ENCODE data around the gene NOX3. TPM values are rescaled to one million over a fixed set of nuclear protein-coding genes. Genes with fewer than 3 reads are reported as not detected.
A peak's percentile ranks its signal among the peaks of the same experiment; 100 is the strongest.

NOX3 gene
- total and polyA plus RNA-seq, 4 donors: not detected

DNA sequence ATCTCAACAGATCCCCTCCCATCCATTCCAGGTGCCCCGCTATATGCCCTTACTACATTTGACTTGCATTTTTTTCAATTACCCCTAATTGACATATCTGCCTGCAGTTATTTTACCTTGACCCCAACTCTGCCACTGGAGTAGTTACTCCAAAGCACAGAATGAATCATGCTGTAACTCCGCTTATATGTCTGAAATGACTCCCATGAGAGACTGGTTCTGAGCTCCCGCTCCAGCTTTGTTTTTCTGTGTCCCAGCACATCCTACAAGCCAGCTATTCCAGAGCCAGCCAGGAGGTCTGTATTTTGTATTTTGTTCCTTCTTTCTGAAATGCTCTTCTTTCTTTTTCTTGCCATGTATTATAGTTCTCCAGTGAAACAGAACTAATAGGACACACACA is 10.9 kb upstream of the NOX3 start:
- ATAC-seq (ENCODE audit: insufficient read depth, low FRiP score) (no peak), DNase-seq (no peak)
- WGBS, 2 donors: 95 to 96% methylated on average over 3 of the region's 3 CpGs

GRCh38 chr6:155461556-155461955 is 5.9 kb upstream of the NOX3 start:
- no peaks in the 10 kb centered on the region for H3K27me3 ChIP-seq (ENCODE audit: control insufficient read depth in 3 of 3, insufficient read depth in 3 of 3, low read length in 2 of 3)
- H3K4me1 ChIP-seq (ENCODE audit: control insufficient read depth in 5 of 5, insufficient read depth in 5 of 5, low read length in 5 of 5): peaks cover 0 to 8% (median 0%) of the 10 kb centered on the region in 5 donors
- ATAC-seq (ENCODE audit: insufficient read depth, low FRiP score) (no peak), DNase-seq (peak in 2 of 3 donors; percentile 37 to 41)
- no peak overlapping the region for H3K4me3 ChIP-seq
- H3K36me3 ChIP-seq (ENCODE audit: control insufficient read depth in 4 of 4, insufficient read depth in 4 of 4, low read length in 4 of 4): no peaks in the 10 kb centered on the region
- 68 to 72% methylated on average over 6 of the region's 6 CpGs for WGBS, 2 donors
- no peak overlapping the region for H3K9ac ChIP-seq (ENCODE audit: insufficient read depth in 1 of 2, low read length in 2 of 2)
- H3K27ac ChIP-seq (ENCODE audit: low read depth in 1 of 2, low read length in 1 of 2): no peak overlapping the region
- peaks cover 0 to 7% (median 1%) of the 10 kb centered on the region in 4 donors for H3K9me3 ChIP-seq (ENCODE audit: control insufficient read depth in 4 of 4, insufficient read depth in 3 of 4, low read length in 3 of 4)
- TF ChIP-seq, protein P1, sequence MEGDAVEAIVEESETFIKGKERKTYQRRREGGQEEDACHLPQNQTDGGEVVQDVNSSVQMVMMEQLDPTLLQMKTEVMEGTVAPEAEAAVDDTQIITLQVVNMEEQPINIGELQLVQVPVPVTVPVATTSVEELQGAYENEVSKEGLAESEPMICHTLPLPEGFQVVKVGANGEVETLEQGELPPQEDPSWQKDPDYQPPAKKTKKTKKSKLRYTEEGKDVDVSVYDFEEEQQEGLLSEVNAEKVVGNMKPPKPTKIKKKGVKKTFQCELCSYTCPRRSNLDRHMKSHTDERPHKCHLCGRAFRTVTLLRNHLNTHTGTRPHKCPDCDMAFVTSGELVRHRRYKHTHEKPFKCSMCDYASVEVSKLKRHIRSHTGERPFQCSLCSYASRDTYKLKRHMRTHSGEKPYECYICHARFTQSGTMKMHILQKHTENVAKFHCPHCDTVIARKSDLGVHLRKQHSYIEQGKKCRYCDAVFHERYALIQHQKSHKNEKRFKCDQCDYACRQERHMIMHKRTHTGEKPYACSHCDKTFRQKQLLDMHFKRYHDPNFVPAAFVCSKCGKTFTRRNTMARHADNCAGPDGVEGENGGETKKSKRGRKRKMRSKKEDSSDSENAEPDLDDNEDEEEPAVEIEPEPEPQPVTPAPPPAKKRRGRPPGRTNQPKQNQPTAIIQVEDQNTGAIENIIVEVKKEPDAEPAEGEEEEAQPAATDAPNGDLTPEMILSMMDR (IDR thresholded peaks at IDR 0.05; ENCODE audit: control extremely low read depth, extremely low read depth): no peak

More for the DNA sequence above, 10.9 kb upstream of the NOX3 start:
- H3K9me3 ChIP-seq (ENCODE audit: control insufficient read depth in 4 of 4, insufficient read depth in 3 of 4, low read length in 3 of 4): peaks cover 0 to 14% (median 5%) of the 10 kb centered on the region in 4 donors
- no peak overlapping the region for H3K9ac ChIP-seq (ENCODE audit: insufficient read depth in 1 of 2, low read length in 2 of 2)
- no peaks in the 10 kb centered on the region for H3K27me3 ChIP-seq (ENCODE audit: control insufficient read depth in 3 of 3, insufficient read depth in 3 of 3, low read length in 2 of 3)
- H3K4me1 ChIP-seq (ENCODE audit: control insufficient read depth in 5 of 5, insufficient read depth in 5 of 5, low read length in 5 of 5): peaks cover 0 to 7% (median 0%) of the 10 kb centered on the region in 5 donors
- H3K27ac ChIP-seq (ENCODE audit: low read depth in 1 of 2, low read length in 1 of 2): no peak overlapping the region
- H3K36me3 ChIP-seq (ENCODE audit: control insufficient read depth in 4 of 4, insufficient read depth in 4 of 4, low read length in 4 of 4): no peaks in the 10 kb centered on the region
- no peak overlapping the region for H3K4me3 ChIP-seq
- TF ChIP-seq, protein P1 (IDR thresholded peaks at IDR 0.05; ENCODE audit: control extremely low read depth, extremely low read depth): no peak

GRCh38 chr6:155454471-155454870 is 1.2 kb downstream of the NOX3 start:
- TF ChIP-seq, protein P1 (IDR thresholded peaks at IDR 0.05; ENCODE audit: control extremely low read depth, extremely low read depth): no peak

DNA sequence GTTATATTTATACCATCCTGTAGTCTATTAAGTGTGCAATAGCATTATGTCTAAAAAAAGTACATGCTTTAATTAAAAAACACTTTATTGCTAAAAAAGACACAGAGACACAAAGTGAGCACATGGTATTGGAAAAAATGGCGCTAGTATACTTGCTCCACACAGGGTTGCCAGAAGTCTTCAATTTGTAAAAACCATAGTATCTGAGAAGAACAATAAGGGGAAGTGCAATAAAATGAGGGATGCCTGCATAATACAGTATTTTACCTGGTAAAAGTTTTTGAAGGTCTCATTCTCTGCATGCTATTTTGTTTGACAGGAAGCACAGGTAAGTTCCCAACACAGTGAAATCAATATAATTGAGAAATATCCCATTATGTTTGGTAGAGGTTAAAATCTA is 1.6 kb downstream of the NOX3 start:
- Histone ChIP-seq H3K4me1 (ENCODE audit: control insufficient read depth in 5 of 5, insufficient read depth in 5 of 5, low read length in 5 of 5) (peaks cover 0 to 10% (median 4%) of the 10 kb centered on the region in 5 donors), H3K4me3 (no peak overlapping the region), H3K36me3 (ENCODE audit: control insufficient read depth in 4 of 4, insufficient read depth in 4 of 4, low read length in 4 of 4) (no peaks in the 10 kb centered on the region), H3K27ac (ENCODE audit: low read depth in 1 of 2, low read length in 1 of 2) (no peak overlapping the region), H3K27me3 (ENCODE audit: control insufficient read depth in 3 of 3, insufficient read depth in 3 of 3, low read length in 2 of 3) (no peaks in the 10 kb centered on the region), H3K9ac (ENCODE audit: insufficient read depth in 1 of 2, low read length in 2 of 2) (no peak overlapping the region), H3K9me3 (ENCODE audit: control insufficient read depth in 4 of 4, insufficient read depth in 3 of 4, low read length in 3 of 4) (no peaks in the 10 kb centered on the region)
- DNase-seq (no peak), ATAC-seq (ENCODE audit: insufficient read depth, low FRiP score) (no peak)
- WGBS, 2 donors: 80 to 83% methylated on average over 1 of the region's 1 CpG
- TF ChIP-seq, protein P1 (IDR thresholded peaks at IDR 0.05; ENCODE audit: control extremely low read depth, extremely low read depth): no peak

More at GRCh38 chr6:155454471-155454870, 1.2 kb downstream of the NOX3 start:
- H3K27ac ChIP-seq (ENCODE audit: low read depth in 1 of 2, low read length in 1 of 2): no peak overlapping the region
- H3K36me3 ChIP-seq (ENCODE audit: control insufficient read depth in 4 of 4, insufficient read depth in 4 of 4, low read length in 4 of 4): no peaks in the 10 kb centered on the region
- H3K9me3 ChIP-seq (ENCODE audit: control insufficient read depth in 4 of 4, insufficient read depth in 3 of 4, low read length in 3 of 4): no peaks in the 10 kb centered on the region
- H3K9ac ChIP-seq (ENCODE audit: insufficient read depth in 1 of 2, low read length in 2 of 2): no peak overlapping the region
- no peaks in the 10 kb centered on the region for H3K27me3 ChIP-seq (ENCODE audit: control insufficient read depth in 3 of 3, insufficient read depth in 3 of 3, low read length in 2 of 3)
- WGBS, 2 donors: 19 to 29% methylated on average over 4 of the region's 4 CpGs
- no peak for ATAC-seq (ENCODE audit: insufficient read depth, low FRiP score)
- H3K4me1 ChIP-seq (ENCODE audit: control insufficient read depth in 5 of 5, insufficient read depth in 5 of 5, low read length in 5 of 5): peaks cover 0 to 5% (median under 1%) of the 10 kb centered on the region in 5 donors
- no peak for DNase-seq
- H3K4me3 ChIP-seq: no peak overlapping the region

Measured in lung (tissue), 12 donors.